Muscle layer of duodenum (tissue), 2 donors: ENCODE measurements around the gene DPCD.

Source experiments
- H3K27ac ChIP-seq: one replicate; pipeline ENCODE4 v1.7.0; 2013; ENCODE audit warnings: mild to moderate bottlenecking, low read length
- H3K27me3 ChIP-seq: one replicate; pipeline ENCODE4 v1.7.0; 2013; ENCODE audit warnings: low read depth, mild to moderate bottlenecking, control low read depth, low read length
- H3K36me3 ChIP-seq, 2 donors: one replicate each; pipeline ENCODE4 v1.7.0; 2013; ENCODE audit warnings: low read length in 2 of 2, control low read depth in 1 of 2, mild to moderate bottlenecking in 1 of 2; ENCODE audit not compliant: insufficient read depth in 2 of 2, control insufficient read depth in 1 of 2
- H3K4me1 ChIP-seq, 2 donors: one replicate each; pipeline ENCODE4 v1.7.0; 2013; ENCODE audit warnings: low read length in 2 of 2, mild to moderate bottlenecking in 2 of 2, control low read depth in 1 of 2, moderate library complexity in 1 of 2; ENCODE audit not compliant: insufficient read depth in 2 of 2, control insufficient read depth in 1 of 2
- H3K4me3 ChIP-seq, 2 donors: one replicate each; pipeline ENCODE4 v1.7.0; 2013; ENCODE audit warnings: low read length in 2 of 2, low read depth in 1 of 2, mild to moderate bottlenecking in 1 of 2
- H3K9me3 ChIP-seq, 2 donors: one replicate each; pipeline ENCODE4 v1.7.0; 2013; ENCODE audit warnings: low read length in 2 of 2, control low read depth in 1 of 2, mild to moderate bottlenecking in 1 of 2; ENCODE audit not compliant: control insufficient read depth in 1 of 2
- donor health status: healthy.

DPCD gene

DNA sequence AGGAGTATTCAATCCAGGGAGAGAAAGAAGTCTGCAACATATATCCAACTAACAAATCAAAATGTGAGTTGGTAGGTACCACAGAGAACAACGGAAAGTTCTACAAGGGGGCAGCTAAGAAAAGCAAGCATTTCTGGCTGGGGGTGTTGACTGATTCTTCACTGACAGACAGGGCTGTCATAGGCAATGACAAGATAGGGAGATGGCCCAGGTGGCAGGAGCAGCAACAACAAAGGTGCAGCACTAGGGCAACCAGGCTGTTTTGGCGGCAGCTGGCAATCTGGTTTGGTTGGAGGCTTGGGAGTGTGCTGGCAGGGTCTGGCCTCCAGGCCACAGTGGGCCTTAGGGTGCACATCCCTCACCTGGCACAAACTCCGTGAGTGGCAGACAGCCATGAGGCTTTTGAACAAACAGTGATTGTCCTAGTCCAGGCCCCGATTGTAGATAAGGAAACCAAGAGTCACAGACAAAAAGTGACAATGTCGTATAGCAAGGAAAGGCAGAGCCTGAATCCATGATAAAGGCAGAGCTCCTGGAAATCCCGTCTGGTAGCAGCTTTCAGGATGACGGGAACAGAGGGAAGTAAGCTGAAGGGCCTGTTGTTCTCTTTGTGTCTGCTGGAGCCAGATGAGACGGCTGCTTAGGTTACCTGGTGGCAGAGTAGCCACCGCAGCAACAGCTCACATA, 28.4 kb downstream of the DPCD start:
- Histone ChIP-seq H3K27me3 (no peaks in the 10 kb centered on the region), H3K9me3 (no peaks in the 10 kb centered on the region), H3K36me3 (peaks cover 23 to 47% of the 10 kb centered on the region in 2 donors), H3K27ac (no peak overlapping the region), H3K4me1 (peaks cover 0 to 3% of the 10 kb centered on the region in 2 donors), H3K4me3 (no peak overlapping the region)

DNA sequence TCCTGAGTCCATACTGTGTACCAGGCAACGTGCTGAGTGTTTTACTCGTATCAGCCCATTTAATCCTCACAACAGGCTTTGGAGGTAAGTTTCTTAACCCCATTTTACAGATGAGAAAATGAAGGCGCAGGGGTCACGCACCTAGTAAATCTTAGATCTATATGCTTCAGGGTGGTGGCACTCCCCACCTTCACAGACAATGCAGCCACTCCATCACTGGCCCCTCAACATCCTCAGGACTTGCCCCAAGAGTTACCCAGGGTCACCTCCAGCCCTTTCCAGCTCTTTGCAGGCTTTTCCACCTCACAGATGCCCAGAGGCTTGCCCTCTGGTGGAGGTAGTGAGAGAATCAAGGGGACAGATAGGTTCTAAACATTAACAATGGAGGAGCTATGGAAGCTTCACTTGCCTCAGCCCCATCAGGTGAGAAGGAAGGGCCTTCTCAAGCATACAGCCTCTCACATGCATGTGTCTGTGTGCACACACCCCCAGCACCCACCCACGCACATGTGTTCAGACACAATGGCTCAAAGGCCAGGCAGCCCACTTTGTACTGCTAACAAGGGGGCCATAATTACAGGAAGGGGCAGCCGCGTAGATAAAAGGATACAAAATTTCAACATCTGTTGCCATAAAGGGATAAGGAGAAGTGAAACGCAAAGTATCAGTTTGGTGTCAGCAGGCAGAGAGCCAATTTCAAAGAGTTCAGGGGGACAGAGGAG, 29.1 kb downstream of the DPCD start:
- Histone ChIP-seq H3K4me3 (no peak overlapping the region), H3K36me3 (peaks cover 21 to 47% of the 10 kb centered on the region in 2 donors), H3K27ac (no peak overlapping the region), H3K27me3 (no peaks in the 10 kb centered on the region), H3K4me1 (no peaks in the 10 kb centered on the region), H3K9me3 (no peaks in the 10 kb centered on the region)

DNA sequence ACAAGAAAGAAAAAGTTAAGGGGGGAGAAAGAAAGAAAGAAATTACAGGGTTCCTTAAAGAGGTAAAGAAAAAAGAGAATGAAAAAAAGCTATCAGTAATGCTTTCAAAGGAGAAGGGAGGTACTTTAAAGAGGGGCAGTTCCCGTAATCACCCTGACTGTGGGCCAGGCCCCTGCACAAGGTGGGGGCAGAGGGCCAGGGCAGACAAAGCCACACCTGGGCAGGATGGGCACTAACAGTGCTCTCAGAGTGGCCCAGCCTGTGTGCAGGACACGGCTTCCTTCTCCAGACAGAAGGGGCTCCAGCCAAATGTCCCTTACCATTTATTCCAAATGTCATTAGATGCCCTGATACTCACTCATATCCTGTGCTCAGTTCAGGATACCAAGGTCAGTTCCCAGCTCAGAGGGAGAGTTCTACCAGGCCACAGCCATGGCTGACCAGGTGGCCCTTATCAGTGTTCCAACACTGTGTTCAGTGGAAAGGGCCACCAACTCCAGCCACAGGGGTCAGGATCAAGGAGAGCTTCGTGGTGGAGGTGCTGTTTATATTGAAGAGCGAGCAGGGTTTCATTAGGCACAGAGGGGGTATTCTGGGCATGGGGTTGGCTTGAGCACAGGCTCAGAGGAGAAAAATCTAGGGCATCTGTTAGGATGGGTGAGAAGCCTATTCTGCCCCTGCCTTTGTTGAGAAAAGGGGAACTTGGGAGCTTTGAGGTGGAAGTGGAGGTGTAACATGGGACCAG, 29.9 kb downstream of the DPCD start:
- Histone ChIP-seq H3K27ac (no peak overlapping the region), H3K4me1 (no peaks in the 10 kb centered on the region), H3K4me3 (no peak overlapping the region), H3K9me3 (no peaks in the 10 kb centered on the region), H3K36me3 (peaks cover 20 to 46% of the 10 kb centered on the region in 2 donors), H3K27me3 (no peaks in the 10 kb centered on the region)

DNA sequence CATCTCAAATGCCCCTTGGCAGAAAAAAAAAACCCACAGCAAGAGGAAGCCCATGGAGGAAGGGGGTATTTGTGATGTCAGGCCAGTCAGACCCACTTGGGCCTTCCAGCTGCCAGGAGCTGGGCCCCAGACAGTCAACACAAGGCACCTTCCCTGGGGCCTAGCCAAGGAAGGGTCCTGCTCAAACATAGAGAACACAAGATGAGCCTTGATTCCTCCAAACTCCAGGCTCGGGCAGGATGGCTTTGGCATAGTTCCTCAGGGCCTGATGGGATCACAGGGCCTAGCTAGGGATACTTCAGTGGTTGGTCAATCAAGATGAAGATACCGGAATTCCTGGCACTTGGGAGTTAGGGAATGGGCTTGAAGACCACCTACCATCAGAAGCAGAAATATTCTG, 30.8 kb downstream of the DPCD start:
- Histone ChIP-seq H3K4me1 (no peaks in the 10 kb centered on the region), H3K9me3 (no peaks in the 10 kb centered on the region), H3K27ac (no peak overlapping the region), H3K4me3 (no peak overlapping the region), H3K36me3 (peaks cover 25 to 51% of the 10 kb centered on the region in 2 donors), H3K27me3 (no peaks in the 10 kb centered on the region)

DNA sequence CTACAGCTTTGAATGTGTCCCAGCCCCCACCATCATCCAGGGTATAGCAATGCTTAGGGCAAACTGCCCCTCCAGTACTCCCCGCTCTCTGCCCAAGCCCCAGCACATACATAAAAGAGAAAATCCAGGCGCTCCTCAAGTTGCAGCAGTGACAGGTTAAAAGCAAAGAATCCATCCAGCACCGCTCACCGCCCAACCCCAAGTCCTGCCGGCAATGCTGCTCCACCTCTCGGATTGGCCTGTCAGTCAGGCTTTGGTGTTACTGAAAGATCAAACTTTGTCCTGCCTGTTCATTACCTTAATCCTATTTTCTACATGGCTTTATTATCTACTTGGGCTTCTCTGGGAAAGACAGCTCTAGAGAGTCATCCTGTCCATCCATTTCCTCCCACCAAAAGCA, 31.9 kb downstream of the DPCD start:
- Histone ChIP-seq H3K36me3 (peaks cover 26 to 58% of the 10 kb centered on the region in 2 donors), H3K27ac (no peak overlapping the region), H3K4me1 (no peaks in the 10 kb centered on the region)

DNA sequence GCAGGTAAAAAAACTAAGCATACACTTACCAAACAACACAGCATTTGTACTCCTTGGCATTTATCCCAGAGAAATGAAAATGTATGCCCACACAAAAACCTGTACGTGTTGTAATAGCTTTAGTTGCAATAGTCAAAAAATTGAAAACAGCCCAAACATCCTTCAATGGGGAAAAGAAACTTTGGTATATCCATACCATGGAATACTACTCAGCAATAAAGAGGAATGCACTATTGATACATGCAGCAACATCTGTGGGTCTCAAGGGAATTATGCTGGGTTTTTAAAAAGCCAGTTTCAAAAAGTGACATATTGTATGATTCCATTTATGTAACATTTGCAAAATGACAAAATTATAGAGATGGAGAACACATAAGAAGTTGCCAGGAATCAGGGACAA, 35.4 kb downstream of the DPCD start:
- H3K9me3 ChIP-seq, result no peaks in the 10 kb centered on the region
- no peaks in the 10 kb centered on the region for H3K27me3 ChIP-seq
- no peak overlapping the region for H3K4me3 ChIP-seq
- H3K36me3 ChIP-seq, result peaks cover 15 to 50% of the 10 kb centered on the region in 2 donors
- no peaks in the 10 kb centered on the region for H3K4me1 ChIP-seq
- H3K27ac ChIP-seq, result no peak overlapping the region

More for the DNA sequence above, 31.9 kb downstream of the DPCD start:
- H3K4me3 ChIP-seq, result no peak overlapping the region
- no peaks in the 10 kb centered on the region for H3K27me3 ChIP-seq
- H3K9me3 ChIP-seq, result no peaks in the 10 kb centered on the region

DNA sequence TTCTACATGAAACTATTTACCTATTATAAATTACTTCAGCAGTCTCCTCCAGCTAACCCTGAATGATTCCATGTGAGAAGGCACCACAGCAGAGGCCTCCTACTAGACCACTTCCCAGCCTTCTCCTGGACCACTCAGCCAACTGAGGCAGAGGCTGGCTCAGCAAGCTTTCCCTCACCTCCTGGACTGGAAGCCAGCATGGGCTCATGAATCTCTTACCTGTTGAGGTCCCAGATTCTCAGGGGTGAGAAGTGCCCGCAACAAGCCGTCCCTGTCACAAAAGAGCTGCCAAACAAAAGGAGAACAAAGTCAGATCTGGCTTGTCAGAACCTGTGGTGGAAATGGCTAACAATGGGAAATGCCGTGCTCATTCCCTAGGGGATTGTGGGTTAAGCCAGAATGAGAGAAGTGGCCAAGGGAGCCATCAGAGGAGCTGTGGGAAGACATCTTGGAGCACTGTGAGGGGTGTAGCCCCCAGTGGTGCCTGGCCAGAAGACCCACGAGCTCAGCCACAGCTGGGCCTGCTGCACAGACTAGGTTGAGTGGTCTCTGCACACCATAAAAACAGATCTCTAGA, 36.5 kb downstream of the DPCD start:
- Histone ChIP-seq H3K27me3 (no peaks in the 10 kb centered on the region), H3K27ac (no peak overlapping the region), H3K36me3 (peaks cover 15 to 48% of the 10 kb centered on the region in 2 donors), H3K9me3 (no peaks in the 10 kb centered on the region), H3K4me3 (no peak overlapping the region), H3K4me1 (no peaks in the 10 kb centered on the region)

DNA sequence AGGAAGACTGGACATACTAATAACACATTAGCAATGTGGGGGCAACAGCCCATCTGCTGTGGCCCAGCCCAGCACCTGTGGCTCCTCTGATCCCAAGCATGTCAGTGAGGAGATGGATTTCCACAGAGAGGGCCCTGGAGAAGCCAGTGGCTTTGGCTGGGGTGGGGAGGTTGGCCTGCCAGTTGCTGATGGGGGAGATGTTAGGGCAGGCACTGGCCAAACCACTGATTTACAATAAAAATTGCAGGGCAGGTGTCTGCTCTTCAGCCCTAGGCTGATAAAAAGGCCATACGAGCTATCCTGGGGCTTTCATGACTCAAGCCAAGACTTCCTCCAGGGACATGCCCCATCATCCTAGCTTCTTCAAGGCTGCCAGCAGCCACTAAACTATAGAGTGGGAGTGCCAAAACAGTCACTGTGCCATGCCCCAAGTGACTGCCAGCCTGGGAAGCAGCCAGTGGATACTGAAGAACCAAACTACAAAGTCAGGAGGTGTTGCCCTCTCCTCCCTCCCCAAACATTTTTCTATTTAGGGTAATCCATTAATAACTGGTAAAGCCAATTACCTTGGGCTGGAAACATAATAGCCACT, 37.8 kb downstream of the DPCD start:
- Histone ChIP-seq H3K4me3 (no peak overlapping the region), H3K27ac (no peak overlapping the region), H3K27me3 (no peaks in the 10 kb centered on the region), H3K36me3 (peaks cover 15 to 38% of the 10 kb centered on the region in 2 donors), H3K4me1 (no peaks in the 10 kb centered on the region), H3K9me3 (no peaks in the 10 kb centered on the region)

DNA sequence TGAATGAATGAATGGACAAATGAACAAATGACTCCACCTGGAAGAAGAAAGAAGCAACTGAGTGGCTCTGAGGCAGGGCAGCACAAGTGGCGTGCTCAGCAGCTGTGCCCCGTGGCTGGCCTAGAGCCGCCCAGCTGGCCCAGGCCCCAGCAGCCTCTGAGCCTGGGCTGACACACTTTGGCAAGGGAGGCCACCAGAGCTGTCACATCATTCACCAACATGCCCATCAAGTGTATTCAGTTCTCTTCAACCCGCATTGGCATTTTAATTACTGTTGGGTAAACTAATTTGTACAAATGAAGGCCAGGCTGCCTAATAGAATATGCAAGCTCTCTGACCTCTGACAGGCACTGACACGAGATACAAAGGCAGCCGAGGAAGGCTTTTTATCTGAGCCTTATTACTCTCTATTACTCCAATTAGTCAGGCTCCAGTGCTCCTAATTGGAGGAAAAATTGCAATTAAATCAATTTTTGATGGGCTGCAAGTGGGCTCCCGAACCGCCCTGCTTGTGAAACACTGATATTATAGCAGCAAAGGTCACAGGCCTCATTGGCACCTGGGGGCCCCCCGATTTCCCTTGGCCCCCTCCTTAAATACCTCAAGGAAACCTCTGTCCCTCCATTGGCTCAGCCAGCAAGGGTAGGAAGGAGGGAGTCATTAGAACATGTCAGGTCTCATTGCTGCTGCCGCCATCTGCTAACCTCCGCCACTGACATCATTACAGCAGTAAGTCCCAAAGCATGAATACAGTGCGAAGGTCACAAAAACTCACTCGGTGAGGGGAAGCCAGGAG, 41.9 kb downstream of the DPCD start:
- no peak overlapping the region for H3K4me3 ChIP-seq
- no peaks in the 10 kb centered on the region for H3K4me1 ChIP-seq
- H3K27me3 ChIP-seq, result no peaks in the 10 kb centered on the region
- peaks cover 4 to 7% of the 10 kb centered on the region in 2 donors for H3K36me3 ChIP-seq
- H3K9me3 ChIP-seq, result no peaks in the 10 kb centered on the region
- no peak overlapping the region for H3K27ac ChIP-seq

DNA sequence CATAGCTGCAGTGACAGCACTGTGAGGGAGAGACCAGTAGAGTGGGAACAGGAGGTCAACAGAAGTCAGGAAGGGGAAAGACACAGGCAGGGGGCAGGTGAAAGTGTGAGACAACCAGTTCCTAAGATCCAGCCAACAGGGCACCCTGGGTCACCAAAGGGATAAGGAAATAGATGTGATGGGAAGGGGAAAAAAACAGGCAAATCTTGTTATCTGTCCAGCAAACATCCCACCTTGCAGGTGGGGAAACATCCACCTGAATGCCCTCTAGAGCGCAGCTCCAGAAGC, 42.5 kb downstream of the DPCD start:
- no peaks in the 10 kb centered on the region for H3K4me1 ChIP-seq
- H3K36me3 ChIP-seq, result peaks cover 4% of the 10 kb centered on the region in 2 donors
- no peaks in the 10 kb centered on the region for H3K27me3 ChIP-seq
- H3K27ac ChIP-seq, result no peak overlapping the region
- no peaks in the 10 kb centered on the region for H3K9me3 ChIP-seq
- H3K4me3 ChIP-seq, result no peak overlapping the region
